CD4-positive, CD25-positive, alpha-beta regulatory T cell (primary cell): ENCODE measurements around the gene ORC6. TPM values are rescaled to one million over a fixed set of nuclear protein-coding genes. Genes with fewer than 3 reads are reported as not detected.

Experiments used
- ATAC-seq, 2 donors: fragments of 150-1000 bp; cut with Tn5 transposase; one replicate each; pipeline ENCODE4 v1.10.0; 2021; ENCODE audit warnings: low read depth in 2 of 2, moderate number of reproducible peaks in 2 of 2, moderate library complexity in 1 of 2
- DNase-seq, 3 donors: peaks; one replicate each; pipeline versions ENCODE4 v3.0.0 to v3.0.0-alpha.2; 2012 to 2022; ENCODE audit warnings: mixed read lengths in 1 of 3
- H3K27ac ChIP-seq: one replicate; pipeline ENCODE4 v1.7.0; 2013; ENCODE audit warnings: mild to moderate bottlenecking, low read length; ENCODE audit not compliant: insufficient read depth, poor library complexity, severe bottlenecking
- H3K27me3 ChIP-seq: one replicate; pipeline ENCODE4 v1.7.0; 2013; ENCODE audit warnings: low read length; ENCODE audit not compliant: control insufficient read depth, insufficient read depth
- H3K36me3 ChIP-seq: one replicate; pipeline ENCODE4 v1.7.0; 2013; ENCODE audit warnings: mild to moderate bottlenecking, low read length, moderate library complexity; ENCODE audit not compliant: control insufficient read depth, insufficient read depth
- H3K4me1 ChIP-seq: 2 replicates; pipeline ENCODE4 v1.7.0; 2013; ENCODE audit warnings: mild to moderate bottlenecking, low read length; ENCODE audit not compliant: insufficient read depth, control insufficient read depth, poor library complexity, severe bottlenecking
- H3K4me3 ChIP-seq: one replicate; pipeline ENCODE4 v1.7.0; 2013; ENCODE audit warnings: low read depth, mild to moderate bottlenecking, low read length, moderate library complexity
- H3K9me3 ChIP-seq, 2 experiments: 1 replicate in 1 of 2; 2 replicates in 1 of 2; pipeline ENCODE4 v1.7.0; 2013; ENCODE audit warnings: low read length in 2 of 2, mild to moderate bottlenecking in 1 of 2, moderate library complexity in 1 of 2; ENCODE audit not compliant: control insufficient read depth in 2 of 2
- H3K27ac Mint-ChIP-seq, 3 donors: one replicate each; pipeline ENCODE4 v1.8.0; 2020 to 2022; ENCODE audit warnings: mild to moderate bottlenecking in 3 of 3, mixed read lengths in 3 of 3, moderate library complexity in 2 of 3
- H3K27me3 Mint-ChIP-seq: one replicate; pipeline ENCODE4 v1.8.0; 2022; ENCODE audit warnings: mild to moderate bottlenecking, mixed read lengths
- H3K36me3 Mint-ChIP-seq: one replicate; pipeline ENCODE4 v1.8.0; 2020; ENCODE audit warnings: mixed read lengths
- H3K4me1 Mint-ChIP-seq, 4 donors: one replicate each; pipeline ENCODE4 v1.8.0; 2020 to 2022; ENCODE audit warnings: mixed read lengths in 4 of 4, mild to moderate bottlenecking in 1 of 4
- H3K4me3 Mint-ChIP-seq, 4 donors: one replicate each; pipeline ENCODE4 v1.8.0; 2020 to 2022; ENCODE audit warnings: mild to moderate bottlenecking in 4 of 4, mixed read lengths in 4 of 4, moderate library complexity in 3 of 4
- H3K9me3 Mint-ChIP-seq, 7 donors: one replicate each; pipeline ENCODE4 v1.8.0; 2020 to 2022; ENCODE audit warnings: mixed read lengths in 7 of 7, mild to moderate bottlenecking in 3 of 7, moderate library complexity in 2 of 7
- polyA plus RNA-seq, 4 donors: library from polyadenylated mRNA; unstranded; fragments of 300-500 nt; fragmentation: Illumina TruSeq; gene quantifications; one replicate each; pipeline ENCODE4 v1.2.3, GENCODE V29; 2021
- total RNA-seq: library from RNA; stranded (reverse); gene quantifications from one replicate; pipeline ENCODE4 v1.2.3, GENCODE V29; 2022

The ORC6 gene
- total and polyA plus RNA-seq, 5 donors from 2014 or later, result 0.83 to 8.7 (median 1.8) TPM

- H3K9me3 ChIP-seq, result no peaks in the 10 kb centered on the region
- Mint-ChIP-seq H3K27me3 (peaks cover 4% of the 10 kb centered on the region), H3K27ac (no peak overlapping the region), H3K36me3 (no peaks in the 10 kb centered on the region), H3K4me1 (no peaks in the 10 kb centered on the region), H3K4me3 (no peak overlapping the region), H3K9me3 (no peaks in the 10 kb centered on the region)
- H3K4me1 ChIP-seq, result no peaks in the 10 kb centered on the region
- no peaks in the 10 kb centered on the region for H3K36me3 ChIP-seq
- no peak for ATAC-seq
- DNase-seq, result no peak
- no peak overlapping the region for H3K4me3 ChIP-seq
- no peak overlapping the region for H3K27ac ChIP-seq
- no peaks in the 10 kb centered on the region for H3K27me3 ChIP-seq
Observed at GRCh38 chr16:46706642-46707041, 17.2 kb downstream of the ORC6 start.

GRCh38 chr16:46709469-46710005 lies 20.1 kb downstream of the ORC6 start:
- Histone ChIP-seq H3K9me3 (no peaks in the 10 kb centered on the region), H3K27me3 (no peaks in the 10 kb centered on the region), H3K4me3 (no peak overlapping the region), H3K36me3 (no peaks in the 10 kb centered on the region), H3K27ac (no peak overlapping the region), H3K4me1 (no peaks in the 10 kb centered on the region)
- no peaks in the 10 kb centered on the region for H3K4me1 Mint-ChIP-seq
- DNase-seq (no peak), ATAC-seq (no peak)
- no peak overlapping the region for H3K27ac Mint-ChIP-seq
- no peaks in the 10 kb centered on the region for H3K9me3 Mint-ChIP-seq
- peaks cover 4% of the 10 kb centered on the region for H3K27me3 Mint-ChIP-seq
- H3K4me3 Mint-ChIP-seq, result no peak overlapping the region
- H3K36me3 Mint-ChIP-seq, result no peaks in the 10 kb centered on the region

DNA sequence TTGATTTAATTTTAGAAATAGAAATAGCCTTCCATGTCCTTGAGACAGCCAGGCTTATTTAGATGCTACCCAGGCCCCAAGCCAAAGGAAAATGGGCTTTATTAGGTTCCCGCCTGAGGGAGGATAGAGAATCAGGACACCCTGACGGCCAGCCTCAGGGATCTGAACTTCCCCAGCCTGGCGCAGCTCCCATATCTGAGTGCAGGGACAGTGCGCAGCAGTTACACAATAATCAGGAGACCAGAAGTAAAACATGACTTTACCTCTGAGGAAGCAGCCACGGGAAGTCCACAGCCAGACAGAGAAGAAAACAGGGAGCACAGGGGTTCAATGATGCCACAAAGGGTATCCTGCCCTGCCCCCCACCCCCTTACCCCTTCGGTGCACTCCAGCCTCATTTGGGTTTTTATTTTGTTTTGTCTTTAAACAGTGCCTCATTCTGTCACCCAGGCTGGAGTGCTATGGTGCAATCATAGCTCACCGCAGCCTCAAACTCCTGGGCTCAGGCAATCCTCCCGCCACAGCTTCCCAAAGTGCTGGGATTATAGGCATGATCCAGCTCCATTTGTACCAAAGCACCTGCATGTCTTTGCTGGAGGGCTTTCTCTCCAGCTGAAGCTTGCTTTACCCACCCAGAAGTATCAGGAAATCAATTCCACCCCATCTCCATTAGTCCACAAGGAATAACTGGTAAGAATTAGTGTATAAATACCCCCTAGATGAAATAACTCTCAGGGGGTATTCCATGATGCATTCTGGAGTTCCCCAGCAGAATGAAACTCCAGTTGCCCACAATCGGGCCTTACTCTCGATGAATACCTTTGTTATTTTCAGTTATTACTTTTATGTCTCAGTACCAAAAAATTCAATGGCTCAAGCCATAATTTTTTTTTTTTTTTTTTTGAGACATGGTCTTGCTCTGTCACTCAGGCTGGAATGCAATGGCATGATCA lies 21.9 kb downstream of the ORC6 start:
- H3K36me3 Mint-ChIP-seq, result no peaks in the 10 kb centered on the region
- H3K27ac Mint-ChIP-seq, result no peak overlapping the region
- no peak overlapping the region for H3K4me3 ChIP-seq
- H3K27me3 Mint-ChIP-seq, result peaks cover 4% of the 10 kb centered on the region
- H3K9me3 ChIP-seq, result no peaks in the 10 kb centered on the region
- DNase-seq (no peak), ATAC-seq (no peak)
- H3K4me1 ChIP-seq, result no peaks in the 10 kb centered on the region
- no peak overlapping the region for H3K27ac ChIP-seq
- H3K27me3 ChIP-seq, result no peaks in the 10 kb centered on the region
- no peaks in the 10 kb centered on the region for H3K36me3 ChIP-seq
- no peaks in the 10 kb centered on the region for H3K4me1 Mint-ChIP-seq
- no peak overlapping the region for H3K4me3 Mint-ChIP-seq
- no peaks in the 10 kb centered on the region for H3K9me3 Mint-ChIP-seq

DNA sequence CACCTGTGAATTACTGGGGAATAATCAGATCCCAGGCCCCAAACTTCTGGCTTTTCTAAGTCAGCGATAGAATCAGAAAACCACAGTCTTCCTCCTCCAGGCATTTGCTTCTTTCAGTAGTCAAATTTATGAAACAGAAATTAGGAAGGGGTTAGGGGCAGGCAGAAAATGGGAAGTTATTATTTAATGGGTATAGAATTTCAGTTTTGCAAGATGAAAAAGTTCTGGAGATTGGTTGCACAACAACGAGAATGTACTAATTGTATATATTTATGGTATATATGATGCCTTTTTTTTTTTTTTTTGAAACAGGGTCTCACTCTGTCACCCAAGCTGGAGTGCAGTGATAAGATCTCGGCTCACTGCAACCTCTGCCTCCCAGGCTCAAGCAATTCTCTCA lies 23.5 kb downstream of the ORC6 start:
- DNase-seq (no peak), ATAC-seq (no peak)
- Mint-ChIP-seq H3K27me3 (peaks cover 4% of the 10 kb centered on the region), H3K4me3 (no peak overlapping the region), H3K27ac (no peak overlapping the region), H3K4me1 (no peaks in the 10 kb centered on the region), H3K36me3 (no peaks in the 10 kb centered on the region), H3K9me3 (no peaks in the 10 kb centered on the region)
- no peaks in the 10 kb centered on the region for H3K36me3 ChIP-seq
- H3K27ac ChIP-seq, result no peak overlapping the region
- no peaks in the 10 kb centered on the region for H3K27me3 ChIP-seq
- no peaks in the 10 kb centered on the region for H3K4me1 ChIP-seq
- H3K4me3 ChIP-seq, result no peak overlapping the region
- H3K9me3 ChIP-seq, result no peaks in the 10 kb centered on the region

- Mint-ChIP-seq H3K27ac (no peak overlapping the region), H3K9me3 (no peaks in the 10 kb centered on the region), H3K27me3 (peaks cover 4% of the 10 kb centered on the region), H3K4me1 (no peaks in the 10 kb centered on the region), H3K36me3 (no peaks in the 10 kb centered on the region), H3K4me3 (no peak overlapping the region)
- Histone ChIP-seq H3K4me1 (no peaks in the 10 kb centered on the region), H3K4me3 (no peak overlapping the region), H3K36me3 (no peaks in the 10 kb centered on the region), H3K9me3 (no peaks in the 10 kb centered on the region), H3K27ac (no peak overlapping the region), H3K27me3 (no peaks in the 10 kb centered on the region)
- ATAC-seq (no peak), DNase-seq (no peak)
Observed at GRCh38 chr16:46713634-46714033, 24.2 kb downstream of the ORC6 start.

GRCh38 chr16:46714797-46715591 lies 25.5 kb downstream of the ORC6 start:
- Mint-ChIP-seq H3K4me3 (no peak overlapping the region), H3K27ac (no peak overlapping the region), H3K36me3 (no peaks in the 10 kb centered on the region), H3K27me3 (peaks cover 4% of the 10 kb centered on the region), H3K4me1 (no peaks in the 10 kb centered on the region), H3K9me3 (no peaks in the 10 kb centered on the region)
- ATAC-seq, result no peak
- no peaks in the 10 kb centered on the region for H3K4me1 ChIP-seq
- no peaks in the 10 kb centered on the region for H3K9me3 ChIP-seq
- no peaks in the 10 kb centered on the region for H3K27me3 ChIP-seq
- no peaks in the 10 kb centered on the region for H3K36me3 ChIP-seq
- H3K27ac ChIP-seq, result no peak overlapping the region
- no peak for DNase-seq
- H3K4me3 ChIP-seq, result no peak overlapping the region

- Histone ChIP-seq H3K27me3 (no peaks in the 10 kb centered on the region), H3K4me1 (no peaks in the 10 kb centered on the region), H3K9me3 (no peaks in the 10 kb centered on the region), H3K4me3 (no peak overlapping the region), H3K36me3 (no peaks in the 10 kb centered on the region), H3K27ac (no peak overlapping the region)
- no peak overlapping the region for H3K4me3 Mint-ChIP-seq
- H3K27me3 Mint-ChIP-seq, result peaks cover 3% of the 10 kb centered on the region
- H3K4me1 Mint-ChIP-seq, result no peaks in the 10 kb centered on the region
- H3K27ac Mint-ChIP-seq, result no peak overlapping the region
- no peaks in the 10 kb centered on the region for H3K36me3 Mint-ChIP-seq
- H3K9me3 Mint-ChIP-seq, result no peaks in the 10 kb centered on the region
- DNase-seq (no peak), ATAC-seq (no peak)
Observed at GRCh38 chr16:46715769-46716305, 26.4 kb downstream of the ORC6 start.
